Neural cell (in vitro differentiated cells): Measurements from ENCODE around the gene JPH2. TPM values are rescaled to one million over a fixed set of nuclear protein-coding genes. Genes with fewer than 3 reads are reported as not detected.

Experiments used
- H2AFZ ChIP-seq: fragments of 200-600, 300-800 bp; sonication (generic), shearing (Covaris generic); 2 replicates; pipeline ENCODE4 v1.6.0; 2014; ENCODE audit warnings: low read depth, mild to moderate bottlenecking, antibody characterized with exemption, low read length, moderate library complexity
- H3F3A ChIP-seq: fragments of 200-600 bp; shearing (Covaris generic); 2 replicates; pipeline ENCODE4 v1.6.1; 2016; ENCODE audit warnings: mild to moderate bottlenecking, moderate library complexity, mixed read lengths, antibody characterized with exemption, low read length; ENCODE audit not compliant: insufficient read depth, poor library complexity, severe bottlenecking
- H3K27ac ChIP-seq: fragments of 200-600, 300-800 bp; sonication (generic), shearing (Covaris generic); 2 replicates; pipeline ENCODE4 v1.5.1; 2014; ENCODE audit warnings: mild to moderate bottlenecking, low read length, moderate library complexity
- H3K27me3 ChIP-seq: fragments of 300-800, 200-600 bp; sonication (generic), shearing (Covaris generic); 2 replicates; pipeline ENCODE4 v1.6.0; 2014; ENCODE audit warnings: mild to moderate bottlenecking, low read depth, low read length, moderate library complexity; ENCODE audit not compliant: insufficient read depth
- H3K36me3 ChIP-seq: fragments of 300-800, 200-600 bp; sonication (generic), shearing (Covaris generic); 2 replicates; pipeline ENCODE4 v1.5.1; 2014; ENCODE audit warnings: mild to moderate bottlenecking, antibody characterized with exemption, low read length, moderate library complexity; ENCODE audit not compliant: insufficient read depth
- H3K4me2 ChIP-seq: fragments of 300-800, 200-600 bp; sonication (generic), shearing (Covaris generic); 2 replicates; pipeline ENCODE4 v1.6.0; 2014; ENCODE audit warnings: mild to moderate bottlenecking, low read length
- H3K4me3 ChIP-seq: fragments of 300-800, 200-600 bp; sonication (generic), shearing (Covaris generic); 2 replicates; pipeline ENCODE4 v1.5.1; 2014; ENCODE audit warnings: mild to moderate bottlenecking, low read length, moderate library complexity
- H3K79me2 ChIP-seq: fragments of 200-600 bp; shearing (Covaris generic); replicated peaks from 2 replicates; pipeline ENCODE4 v1.6.0; 2014; ENCODE audit warnings: mild to moderate bottlenecking, low read length, moderate library complexity; ENCODE audit not compliant: insufficient read depth
- H3K9ac ChIP-seq: fragments of 300-800, 200-600 bp; sonication (generic), shearing (Covaris generic); 2 replicates; pipeline ENCODE4 v1.6.1; 2016; ENCODE audit warnings: mild to moderate bottlenecking, low read length, mixed read lengths
- H3K9me2 ChIP-seq: fragments of 200-600 bp; shearing (Covaris generic); 2 replicates; pipeline ENCODE4 v1.6.1; 2016; ENCODE audit warnings: mild to moderate bottlenecking, low read length, mixed read lengths; ENCODE audit not compliant: insufficient read depth
- H3K9me3 ChIP-seq: fragments of 200-600, 300-800 bp; sonication (generic), shearing (Covaris generic); 2 replicates; pipeline ENCODE4 v1.6.1; 2016; ENCODE audit warnings: mild to moderate bottlenecking, mixed run types, low read length, moderate library complexity, mixed read lengths
- H4K20me1 ChIP-seq: fragments of 200-600 bp; shearing (Covaris generic); 2 replicates; pipeline ENCODE4 v1.6.1; 2016; ENCODE audit warnings: mild to moderate bottlenecking, mixed run types; ENCODE audit not compliant: insufficient read depth
- CTCF ChIP-seq: fragments of 450-650 bp; IDR thresholded peaks from 2 replicates; pipeline ENCODE4 v1.5.1; 2014; ENCODE audit warnings: antibody characterized with exemption, mild to moderate bottlenecking, moderate library complexity; ENCODE audit not compliant: poor library complexity, severe bottlenecking
- EP300 ChIP-seq: fragments of 450-650 bp; conservative IDR thresholded peaks from 2 replicates; pipeline ENCODE4 v1.6.1; 2014; ENCODE audit warnings: antibody characterized with exemption, mild to moderate bottlenecking, moderate library complexity; ENCODE audit not compliant: poor library complexity, severe bottlenecking
- EZH2 ChIP-seq: fragments of 200-600, 300-800 bp; shearing (Covaris generic), sonication (generic); IDR thresholded peaks from 2 replicates; pipeline ENCODE4 v1.6.1; 2014; ENCODE audit warnings: antibody characterized with exemption, low read length, borderline replicate concordance, mild to moderate bottlenecking; ENCODE audit not compliant: insufficient read depth, poor library complexity, severe bottlenecking
- MXI1 ChIP-seq: fragments of 450-650 bp; conservative IDR thresholded peaks from 2 replicates; pipeline ENCODE4 v1.6.1; 2014; ENCODE audit warnings: antibody characterized with exemption, mild to moderate bottlenecking; ENCODE audit not compliant: poor library complexity, severe bottlenecking
- POLR2AphosphoS5 ChIP-seq: IDR thresholded peaks from 2 replicates; pipeline ENCODE4 v1.6.1; 2012
- RAD21 ChIP-seq: fragments of 450-650 bp; conservative IDR thresholded peaks from 2 replicates; pipeline ENCODE4 v1.6.1; 2014; ENCODE audit warnings: antibody characterized with exemption, mild to moderate bottlenecking, moderate library complexity
- REST ChIP-seq: IDR thresholded peaks from 2 replicates; pipeline ENCODE4 v1.6.1; 2012; ENCODE audit warnings: borderline replicate concordance
- SMC3 ChIP-seq: fragments of 450-650 bp; conservative IDR thresholded peaks from 2 replicates; pipeline ENCODE4 v1.6.1; 2014; ENCODE audit warnings: antibody characterized with exemption, mild to moderate bottlenecking, moderate library complexity; ENCODE audit not compliant: poor library complexity
- TAF1 ChIP-seq: IDR thresholded peaks from 2 replicates; pipeline ENCODE4 v1.6.1; 2012; ENCODE audit warnings: low read depth
- polyA plus RNA-seq: library from polyadenylated mRNA; depleted of rRNA; stranded (reverse); fragments of >200 nt; gene quantifications from 2 replicates; pipeline ENCODE4 v1.2.3, GENCODE V29; 2014

Gene JPH2
- polyA plus RNA-seq, 1 donor from 2014 or later = not detected

GRCh38 chr20:44154521-44155001, 32.4 kb downstream of the JPH2 start:
- H3K36me3 ChIP-seq = no peaks in the 10 kb centered on the region
- TF ChIP-seq REST = no peak
- TF ChIP-seq RAD21 = no peak
- no peak for TF ChIP-seq EZH2
- no peak for TF ChIP-seq POLR2AphosphoS5
- no peak for TF ChIP-seq EP300
- TF ChIP-seq TAF1 = no peak
- no peak for TF ChIP-seq CTCF
- no peak for TF ChIP-seq MXI1
- TF ChIP-seq SMC3 = no peak
- H2AFZ ChIP-seq = no peak overlapping the region
- H4K20me1 ChIP-seq = no peaks in the 10 kb centered on the region
- H3K27me3 ChIP-seq = no peaks in the 10 kb centered on the region
- H3K4me3 ChIP-seq = no peak overlapping the region
- no peaks in the 10 kb centered on the region for H3K9me3 ChIP-seq
- no peaks in the 10 kb centered on the region for H3F3A ChIP-seq
- H3K4me2 ChIP-seq = no peak overlapping the region
- no peak overlapping the region for H3K27ac ChIP-seq
- H3K9ac ChIP-seq = no peak overlapping the region
- no peaks in the 10 kb centered on the region for H3K9me2 ChIP-seq
- no peaks in the 10 kb centered on the region for H3K79me2 ChIP-seq

- H3K27me3 ChIP-seq = no peaks in the 10 kb centered on the region
- TF ChIP-seq RAD21 (no peak), POLR2AphosphoS5 (no peak), TAF1 (no peak), EZH2 (no peak), CTCF (no peak), EP300 (no peak), MXI1 (no peak), SMC3 (no peak), REST (no peak)
- H3K36me3 ChIP-seq = no peaks in the 10 kb centered on the region
- no peaks in the 10 kb centered on the region for H3K9me2 ChIP-seq
- no peak overlapping the region for H3K27ac ChIP-seq
- H4K20me1 ChIP-seq = no peaks in the 10 kb centered on the region
- H3F3A ChIP-seq = no peaks in the 10 kb centered on the region
- H3K4me2 ChIP-seq = no peak overlapping the region
- no peaks in the 10 kb centered on the region for H3K9me3 ChIP-seq
- H3K9ac ChIP-seq = no peak overlapping the region
- H2AFZ ChIP-seq = no peak overlapping the region
- no peaks in the 10 kb centered on the region for H3K79me2 ChIP-seq
- H3K4me3 ChIP-seq = no peak overlapping the region
Observed at GRCh38 chr20:44153636-44154043, 33.3 kb downstream of the JPH2 start.
